ENCODE results near the gene PCDH8. TPM values are rescaled to one million over a fixed set of nuclear protein-coding genes. Genes with fewer than 3 reads are reported as not detected.

Gene PCDH8
- total RNA-seq, 1 experiment from 2014 or later: not detected

DNA sequence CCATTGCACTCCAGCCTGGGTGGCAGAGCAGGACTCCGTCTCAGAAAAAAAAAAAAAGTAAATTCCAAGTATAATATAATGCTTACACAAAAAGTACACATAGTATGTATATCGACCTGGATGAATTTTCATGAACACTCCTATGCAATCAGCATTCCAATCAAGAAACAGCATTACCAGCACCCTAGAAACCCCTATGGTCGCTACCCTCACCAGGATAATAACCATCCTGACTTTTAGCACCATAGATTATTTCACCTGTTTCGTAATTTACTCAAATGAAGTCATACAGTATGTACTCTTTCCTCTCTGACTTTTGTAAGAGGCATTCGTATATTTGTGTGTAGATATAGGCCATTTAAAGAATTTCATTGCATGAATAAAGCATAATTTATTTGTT is 47.6 kb downstream of the PCDH8 start:
- no peaks in the 10 kb centered on the region for H3K36me3 ChIP-seq (ENCODE audit: insufficient read depth, low read length)
- H3K4me2 ChIP-seq (ENCODE audit: low read depth, low read length, poor library complexity, severe bottlenecking): no peak overlapping the region
- no peaks in the 10 kb centered on the region for H3K4me1 ChIP-seq (ENCODE audit: low read length)
- H3K9ac ChIP-seq (ENCODE audit: low read length): no peak overlapping the region
- H3K27ac ChIP-seq (ENCODE audit: low read length): no peak overlapping the region
- no peak overlapping the region for H3K4me3 ChIP-seq (ENCODE audit: low read length)
- no peaks in the 10 kb centered on the region for H4K20me1 ChIP-seq (ENCODE audit: insufficient read depth, low read depth, low read length)
- no peaks in the 10 kb centered on the region for H3K9me3 ChIP-seq (ENCODE audit: low read length)
- H3K79me2 ChIP-seq (ENCODE audit: low read length): no peaks in the 10 kb centered on the region
- no peaks in the 10 kb centered on the region for H3K27me3 ChIP-seq (ENCODE audit: low read length)
- H3K9me2 ChIP-seq (replicated peaks; ENCODE audit: insufficient read depth, low read length): no peaks in the 10 kb centered on the region
- H2AFZ ChIP-seq (ENCODE audit: low read length): no peak overlapping the region
- DNase-seq: no peak

DNA sequence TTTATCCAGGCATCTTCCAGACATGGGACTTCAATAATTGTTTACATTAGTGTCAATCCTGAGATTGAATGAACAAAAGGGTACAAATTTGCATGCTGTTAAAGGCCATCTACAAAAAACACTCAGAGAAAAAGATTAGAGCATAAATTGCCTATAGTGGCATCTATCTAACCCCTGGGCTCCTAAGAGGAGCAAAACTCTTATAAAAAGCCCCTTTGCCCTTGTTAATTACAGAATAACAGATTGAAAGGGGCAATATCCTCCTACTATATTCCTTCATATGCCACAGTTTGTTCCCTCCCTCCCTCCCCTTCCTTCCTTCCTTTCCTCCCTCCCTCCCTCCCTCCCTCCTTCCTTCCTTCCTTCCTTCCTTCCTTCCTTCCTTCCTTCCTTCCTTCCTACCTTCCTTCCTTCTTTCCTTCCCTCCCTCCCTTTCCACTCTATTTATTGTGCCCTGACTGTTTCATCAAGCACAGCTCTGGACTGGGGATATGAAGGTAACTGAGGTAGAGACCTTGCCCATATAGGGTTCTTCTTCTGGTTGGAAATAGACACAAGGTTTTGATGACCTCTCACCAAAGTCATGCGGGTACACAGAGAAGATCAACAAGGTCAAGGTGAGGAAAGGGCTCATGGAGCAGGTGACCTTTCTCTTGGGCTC is 49.5 kb downstream of the PCDH8 start:
- no peak overlapping the region for H3K4me2 ChIP-seq (ENCODE audit: low read depth, low read length, poor library complexity, severe bottlenecking)
- H3K36me3 ChIP-seq (ENCODE audit: insufficient read depth, low read length): no peaks in the 10 kb centered on the region
- H3K9ac ChIP-seq (ENCODE audit: low read length): no peak overlapping the region
- DNase-seq: no peak
- H3K27me3 ChIP-seq (ENCODE audit: low read length): no peaks in the 10 kb centered on the region
- H2AFZ ChIP-seq (ENCODE audit: low read length): no peak overlapping the region
- H3K9me2 ChIP-seq (replicated peaks; ENCODE audit: insufficient read depth, low read length): no peaks in the 10 kb centered on the region
- no peaks in the 10 kb centered on the region for H3K9me3 ChIP-seq (ENCODE audit: low read length)
- H3K4me1 ChIP-seq (ENCODE audit: low read length): no peaks in the 10 kb centered on the region
- H3K4me3 ChIP-seq (ENCODE audit: low read length): no peak overlapping the region
- H3K27ac ChIP-seq (ENCODE audit: low read length): no peak overlapping the region
- H3K79me2 ChIP-seq (ENCODE audit: low read length): no peaks in the 10 kb centered on the region
- no peaks in the 10 kb centered on the region for H4K20me1 ChIP-seq (ENCODE audit: insufficient read depth, low read depth, low read length)

DNA sequence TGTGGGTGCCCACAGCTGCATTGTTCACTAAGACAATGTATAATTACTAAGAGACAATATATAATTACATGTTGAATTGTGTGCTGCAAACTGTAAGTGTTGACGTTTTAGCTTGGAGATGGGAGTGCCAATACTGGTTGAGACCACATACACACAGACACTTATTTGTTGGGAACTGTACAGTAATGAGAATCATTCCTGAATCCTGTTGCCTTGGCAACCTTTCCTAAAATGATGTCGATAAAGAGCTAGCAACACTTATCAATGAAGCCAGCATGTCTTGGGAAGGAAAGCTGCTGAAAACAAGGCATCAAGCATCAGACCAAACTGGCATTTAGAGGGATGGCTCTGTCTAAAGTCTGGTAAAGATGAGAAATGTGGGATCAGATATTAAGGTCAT is 51.3 kb downstream of the PCDH8 start:
- no peaks in the 10 kb centered on the region for H3K9me2 ChIP-seq (replicated peaks; ENCODE audit: insufficient read depth, low read length)
- H3K9ac ChIP-seq (ENCODE audit: low read length): no peak overlapping the region
- H3K36me3 ChIP-seq (ENCODE audit: insufficient read depth, low read length): no peaks in the 10 kb centered on the region
- no peaks in the 10 kb centered on the region for H3K79me2 ChIP-seq (ENCODE audit: low read length)
- no peak overlapping the region for H2AFZ ChIP-seq (ENCODE audit: low read length)
- H4K20me1 ChIP-seq (ENCODE audit: insufficient read depth, low read depth, low read length): no peaks in the 10 kb centered on the region
- no peak overlapping the region for H3K27ac ChIP-seq (ENCODE audit: low read length)
- no peaks in the 10 kb centered on the region for H3K9me3 ChIP-seq (ENCODE audit: low read length)
- H3K4me1 ChIP-seq (ENCODE audit: low read length): no peaks in the 10 kb centered on the region
- no peak for DNase-seq
- no peak overlapping the region for H3K4me2 ChIP-seq (ENCODE audit: low read depth, low read length, poor library complexity, severe bottlenecking)
- H3K27me3 ChIP-seq (ENCODE audit: low read length): no peaks in the 10 kb centered on the region
- H3K4me3 ChIP-seq (ENCODE audit: low read length): no peak overlapping the region

DNA sequence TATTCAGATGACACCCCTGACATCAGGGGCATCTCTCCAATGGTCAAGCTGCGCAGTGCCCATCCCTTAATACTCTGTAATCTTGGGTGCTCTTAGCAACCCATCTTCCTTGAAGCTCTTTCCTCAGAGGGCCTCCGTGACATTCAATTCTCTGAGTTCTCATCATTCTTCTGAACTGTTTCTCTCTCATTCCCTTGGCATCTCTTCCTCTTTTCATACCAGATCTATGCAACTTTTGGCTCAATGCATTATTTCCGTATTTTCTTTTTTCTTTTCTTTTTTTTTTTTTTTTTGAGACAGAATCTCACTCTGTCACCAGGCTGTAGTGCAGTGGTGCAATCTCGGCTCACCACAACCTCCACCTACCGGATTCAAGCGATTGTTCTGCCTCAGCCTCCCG is 53.9 kb downstream of the PCDH8 start:
- Histone ChIP-seq H3K79me2 (ENCODE audit: low read length) (no peaks in the 10 kb centered on the region), H3K4me3 (ENCODE audit: low read length) (no peak overlapping the region), H3K27me3 (ENCODE audit: low read length) (no peaks in the 10 kb centered on the region), H3K36me3 (ENCODE audit: insufficient read depth, low read length) (no peaks in the 10 kb centered on the region), H3K4me1 (ENCODE audit: low read length) (no peaks in the 10 kb centered on the region), H3K9me3 (ENCODE audit: low read length) (no peaks in the 10 kb centered on the region), H2AFZ (ENCODE audit: low read length) (no peak overlapping the region), H3K9me2 (replicated peaks; ENCODE audit: insufficient read depth, low read length) (no peaks in the 10 kb centered on the region), H4K20me1 (ENCODE audit: insufficient read depth, low read depth, low read length) (no peaks in the 10 kb centered on the region), H3K4me2 (ENCODE audit: low read depth, low read length, poor library complexity, severe bottlenecking) (no peak overlapping the region), H3K9ac (ENCODE audit: low read length) (no peak overlapping the region), H3K27ac (ENCODE audit: low read length) (no peak overlapping the region)
- DNase-seq: no peak

DNA sequence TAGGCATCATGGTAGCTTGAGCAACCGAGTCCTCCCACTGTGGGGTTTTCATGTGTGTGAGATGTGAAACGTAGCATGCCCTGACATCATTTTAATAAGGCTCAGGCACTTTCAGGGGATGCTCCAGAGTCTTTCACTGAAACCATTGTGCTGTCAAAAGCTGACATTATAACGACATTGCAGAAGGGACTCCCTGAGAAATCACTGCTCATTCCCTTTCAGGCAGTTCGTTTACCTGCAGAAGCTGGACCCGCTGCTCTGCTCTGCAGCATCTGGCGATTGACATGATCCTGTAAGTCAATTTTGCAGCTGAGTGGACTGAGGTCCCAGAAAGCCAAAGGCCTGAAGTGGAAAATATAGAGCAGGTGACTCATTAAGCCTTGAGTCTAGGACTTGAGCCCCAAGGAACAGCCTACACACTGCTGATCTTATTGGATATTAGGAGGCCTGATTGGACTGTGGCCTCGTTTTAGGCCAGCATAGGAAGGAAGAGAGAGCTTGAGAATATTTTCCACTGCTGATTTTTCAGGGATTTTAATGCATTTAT is 54.9 kb downstream of the PCDH8 start:
- Histone ChIP-seq H3K4me2 (ENCODE audit: low read depth, low read length, poor library complexity, severe bottlenecking) (no peak overlapping the region), H3K9me3 (ENCODE audit: low read length) (no peaks in the 10 kb centered on the region), H3K36me3 (ENCODE audit: insufficient read depth, low read length) (no peaks in the 10 kb centered on the region), H3K9me2 (replicated peaks; ENCODE audit: insufficient read depth, low read length) (no peaks in the 10 kb centered on the region), H3K27me3 (ENCODE audit: low read length) (no peaks in the 10 kb centered on the region), H3K4me1 (ENCODE audit: low read length) (no peaks in the 10 kb centered on the region), H3K79me2 (ENCODE audit: low read length) (no peaks in the 10 kb centered on the region), H3K27ac (ENCODE audit: low read length) (no peak overlapping the region), H3K4me3 (ENCODE audit: low read length) (no peak overlapping the region), H3K9ac (ENCODE audit: low read length) (no peak overlapping the region), H2AFZ (ENCODE audit: low read length) (no peak overlapping the region), H4K20me1 (ENCODE audit: insufficient read depth, low read depth, low read length) (no peaks in the 10 kb centered on the region)
- no peak for DNase-seq

Small RNA genes lying within 50 kb of the gene (small RNA-seq; reads per million reads assigned to genes)
- gene MIR759: not detected

Other genes starting within 250 kb of the PCDH8 start
- 2.2 and 7.3 TPM in 2 replicates for gene HNRNPA1L2, start 206.2 kb downstream of the PCDH8 start, total RNA-seq (2014; rRNA removed; shearing (Covaris generic); ENCODE audit: low replicate concordance)
- 44.0 and 45.7 TPM in 2 replicates for gene SUGT1, start 195.8 kb downstream of the PCDH8 start, total RNA-seq (2014; rRNA removed; shearing (Covaris generic); ENCODE audit: low replicate concordance)
- gene CNMD, start 108.8 kb downstream of the PCDH8 start, total RNA-seq (2014; rRNA removed; shearing (Covaris generic); ENCODE audit: low replicate concordance): not detected in 2 replicates
- gene OLFM4, start 180.2 kb upstream of the PCDH8 start, total RNA-seq (2014; rRNA removed; shearing (Covaris generic); ENCODE audit: low replicate concordance): not detected in 2 replicates